ENCODE data around the gene TJAP1.

DNA sequence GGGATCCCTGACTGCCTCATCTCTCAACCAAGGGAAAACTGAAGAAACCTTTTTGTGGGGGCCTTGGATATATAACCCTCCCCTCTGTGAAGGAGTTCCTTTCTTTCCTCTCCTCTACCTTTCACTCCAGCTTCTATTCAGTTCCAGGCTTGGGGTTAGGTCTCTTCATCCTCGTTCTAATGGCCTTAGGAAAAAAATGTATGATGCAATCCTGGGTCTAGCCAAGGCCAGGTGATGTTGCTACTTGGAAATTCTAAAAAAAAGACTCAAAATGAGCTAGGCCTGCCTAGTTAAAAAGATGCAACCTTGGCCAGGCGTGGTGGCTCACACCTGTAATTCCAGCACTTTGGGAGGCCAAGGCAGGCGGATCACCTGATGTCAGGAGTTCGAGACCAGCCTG lies 42.4 kb upstream of the TJAP1 start:
- TF ChIP-seq EZH2 (IDR thresholded peaks at IDR 0.05; ENCODE audit: low read depth): no peak
- TF ChIP-seq, protein P1, sequence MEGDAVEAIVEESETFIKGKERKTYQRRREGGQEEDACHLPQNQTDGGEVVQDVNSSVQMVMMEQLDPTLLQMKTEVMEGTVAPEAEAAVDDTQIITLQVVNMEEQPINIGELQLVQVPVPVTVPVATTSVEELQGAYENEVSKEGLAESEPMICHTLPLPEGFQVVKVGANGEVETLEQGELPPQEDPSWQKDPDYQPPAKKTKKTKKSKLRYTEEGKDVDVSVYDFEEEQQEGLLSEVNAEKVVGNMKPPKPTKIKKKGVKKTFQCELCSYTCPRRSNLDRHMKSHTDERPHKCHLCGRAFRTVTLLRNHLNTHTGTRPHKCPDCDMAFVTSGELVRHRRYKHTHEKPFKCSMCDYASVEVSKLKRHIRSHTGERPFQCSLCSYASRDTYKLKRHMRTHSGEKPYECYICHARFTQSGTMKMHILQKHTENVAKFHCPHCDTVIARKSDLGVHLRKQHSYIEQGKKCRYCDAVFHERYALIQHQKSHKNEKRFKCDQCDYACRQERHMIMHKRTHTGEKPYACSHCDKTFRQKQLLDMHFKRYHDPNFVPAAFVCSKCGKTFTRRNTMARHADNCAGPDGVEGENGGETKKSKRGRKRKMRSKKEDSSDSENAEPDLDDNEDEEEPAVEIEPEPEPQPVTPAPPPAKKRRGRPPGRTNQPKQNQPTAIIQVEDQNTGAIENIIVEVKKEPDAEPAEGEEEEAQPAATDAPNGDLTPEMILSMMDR (conservative IDR thresholded peaks at IDR 0.05): no peak
